Neural cell (in vitro differentiated cells): Measurements from ENCODE around the gene PATZ1. TPM values are rescaled to one million over a fixed set of nuclear protein-coding genes. Genes with fewer than 3 reads are reported as not detected.
A peak's percentile ranks its signal among the peaks of the same experiment; 100 is the strongest.
"Not testable (repeated sequence)": the region's sequence is repeated elsewhere in the genome, so short reads cannot be mapped to it uniquely, and the experiment has no call there.

Experiments
- H2AFZ ChIP-seq: fragments of 200-600, 300-800 bp; sonication (generic), shearing (Covaris generic); 2 replicates; pipeline ENCODE4 v1.6.0; 2014; ENCODE audit warnings: low read depth, mild to moderate bottlenecking, antibody characterized with exemption, low read length, moderate library complexity
- H3F3A ChIP-seq: fragments of 200-600 bp; shearing (Covaris generic); 2 replicates; pipeline ENCODE4 v1.6.1; 2016; ENCODE audit warnings: mild to moderate bottlenecking, moderate library complexity, mixed read lengths, antibody characterized with exemption, low read length; ENCODE audit not compliant: insufficient read depth, poor library complexity, severe bottlenecking
- H3K27ac ChIP-seq: fragments of 200-600, 300-800 bp; sonication (generic), shearing (Covaris generic); 2 replicates; pipeline ENCODE4 v1.5.1; 2014; ENCODE audit warnings: mild to moderate bottlenecking, low read length, moderate library complexity
- H3K27me3 ChIP-seq: fragments of 300-800, 200-600 bp; sonication (generic), shearing (Covaris generic); 2 replicates; pipeline ENCODE4 v1.6.0; 2014; ENCODE audit warnings: mild to moderate bottlenecking, low read depth, low read length, moderate library complexity; ENCODE audit not compliant: insufficient read depth
- H3K36me3 ChIP-seq: fragments of 300-800, 200-600 bp; sonication (generic), shearing (Covaris generic); 2 replicates; pipeline ENCODE4 v1.5.1; 2014; ENCODE audit warnings: mild to moderate bottlenecking, antibody characterized with exemption, low read length, moderate library complexity; ENCODE audit not compliant: insufficient read depth
- H3K4me2 ChIP-seq: fragments of 300-800, 200-600 bp; sonication (generic), shearing (Covaris generic); 2 replicates; pipeline ENCODE4 v1.6.0; 2014; ENCODE audit warnings: mild to moderate bottlenecking, low read length
- H3K4me3 ChIP-seq: fragments of 300-800, 200-600 bp; sonication (generic), shearing (Covaris generic); 2 replicates; pipeline ENCODE4 v1.5.1; 2014; ENCODE audit warnings: mild to moderate bottlenecking, low read length, moderate library complexity
- H3K79me2 ChIP-seq: fragments of 200-600 bp; shearing (Covaris generic); replicated peaks from 2 replicates; pipeline ENCODE4 v1.6.0; 2014; ENCODE audit warnings: mild to moderate bottlenecking, low read length, moderate library complexity; ENCODE audit not compliant: insufficient read depth
- H3K9ac ChIP-seq: fragments of 300-800, 200-600 bp; sonication (generic), shearing (Covaris generic); 2 replicates; pipeline ENCODE4 v1.6.1; 2016; ENCODE audit warnings: mild to moderate bottlenecking, low read length, mixed read lengths
- H3K9me2 ChIP-seq: fragments of 200-600 bp; shearing (Covaris generic); 2 replicates; pipeline ENCODE4 v1.6.1; 2016; ENCODE audit warnings: mild to moderate bottlenecking, low read length, mixed read lengths; ENCODE audit not compliant: insufficient read depth
- H3K9me3 ChIP-seq: fragments of 200-600, 300-800 bp; sonication (generic), shearing (Covaris generic); 2 replicates; pipeline ENCODE4 v1.6.1; 2016; ENCODE audit warnings: mild to moderate bottlenecking, mixed run types, low read length, moderate library complexity, mixed read lengths
- H4K20me1 ChIP-seq: fragments of 200-600 bp; shearing (Covaris generic); 2 replicates; pipeline ENCODE4 v1.6.1; 2016; ENCODE audit warnings: mild to moderate bottlenecking, mixed run types; ENCODE audit not compliant: insufficient read depth
- EP300 ChIP-seq: fragments of 450-650 bp; conservative IDR thresholded peaks from 2 replicates; pipeline ENCODE4 v1.6.1; 2014; ENCODE audit warnings: antibody characterized with exemption, mild to moderate bottlenecking, moderate library complexity; ENCODE audit not compliant: poor library complexity, severe bottlenecking
- EZH2 ChIP-seq: fragments of 200-600, 300-800 bp; shearing (Covaris generic), sonication (generic); IDR thresholded peaks from 2 replicates; pipeline ENCODE4 v1.6.1; 2014; ENCODE audit warnings: antibody characterized with exemption, low read length, borderline replicate concordance, mild to moderate bottlenecking; ENCODE audit not compliant: insufficient read depth, poor library complexity, severe bottlenecking
- POLR2AphosphoS5 ChIP-seq: IDR thresholded peaks from 2 replicates; pipeline ENCODE4 v1.6.1; 2012
- RAD21 ChIP-seq: fragments of 450-650 bp; conservative IDR thresholded peaks from 2 replicates; pipeline ENCODE4 v1.6.1; 2014; ENCODE audit warnings: antibody characterized with exemption, mild to moderate bottlenecking, moderate library complexity
- SMC3 ChIP-seq: fragments of 450-650 bp; conservative IDR thresholded peaks from 2 replicates; pipeline ENCODE4 v1.6.1; 2014; ENCODE audit warnings: antibody characterized with exemption, mild to moderate bottlenecking, moderate library complexity; ENCODE audit not compliant: poor library complexity
- TAF1 ChIP-seq: IDR thresholded peaks from 2 replicates; pipeline ENCODE4 v1.6.1; 2012; ENCODE audit warnings: low read depth
- polyA plus RNA-seq: library from polyadenylated mRNA; depleted of rRNA; stranded (reverse); fragments of >200 nt; gene quantifications from 2 replicates; pipeline ENCODE4 v1.2.3, GENCODE V29; 2014
- TF ChIP-seq, protein P1 (sequence below): fragments of 450-650 bp; IDR thresholded peaks from 2 replicates; pipeline ENCODE4 v1.5.1; 2014; ENCODE audit warnings: antibody characterized with exemption, mild to moderate bottlenecking, moderate library complexity; ENCODE audit not compliant: poor library complexity, severe bottlenecking
- TF ChIP-seq, protein P2 (sequence below): IDR thresholded peaks from 2 replicates; pipeline ENCODE4 v1.6.1; 2012; ENCODE audit warnings: borderline replicate concordance

Gene PATZ1
- polyA plus RNA-seq, 1 donor from 2014 or later, result 33.5 TPM

DNA sequence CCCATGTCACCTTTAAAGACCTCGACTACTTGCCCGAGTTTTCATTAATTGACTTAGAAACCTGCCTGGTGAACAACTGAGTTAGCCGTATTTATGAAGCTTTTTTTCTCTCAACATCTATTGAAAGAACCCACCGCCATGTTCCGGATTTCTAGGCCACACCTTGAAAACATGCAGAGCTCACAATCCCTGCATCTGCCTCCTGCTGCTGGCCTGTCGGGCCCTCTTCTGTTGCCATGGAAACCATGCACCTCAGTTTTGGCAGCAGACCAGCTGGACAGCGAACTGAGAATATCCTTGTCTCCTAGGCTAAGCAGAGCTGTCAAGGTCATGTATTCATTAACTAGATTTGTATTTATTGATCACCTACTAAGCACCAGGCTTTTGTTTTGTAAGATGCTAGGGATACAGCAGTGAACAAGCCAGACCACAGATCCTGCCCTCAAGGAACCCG, 4.3 kb upstream of the PATZ1 start:
- H3K9me3 ChIP-seq, result no peaks in the 10 kb centered on the region
- no peaks in the 10 kb centered on the region for H3K27me3 ChIP-seq
- no peak overlapping the region for H3K4me2 ChIP-seq
- H2AFZ ChIP-seq, result no peak overlapping the region
- H3K4me3 ChIP-seq, result no peak overlapping the region
- H3F3A ChIP-seq, result no peaks in the 10 kb centered on the region
- no peak overlapping the region for H3K27ac ChIP-seq
- no peak for TF ChIP-seq SMC3
- TF ChIP-seq EP300, result no peak
- TF ChIP-seq RAD21, result no peak
- no peak for TF ChIP-seq TAF1
- no peak for TF ChIP-seq EZH2
- TF ChIP-seq POLR2AphosphoS5, result no peak
- TF ChIP-seq, protein P1, sequence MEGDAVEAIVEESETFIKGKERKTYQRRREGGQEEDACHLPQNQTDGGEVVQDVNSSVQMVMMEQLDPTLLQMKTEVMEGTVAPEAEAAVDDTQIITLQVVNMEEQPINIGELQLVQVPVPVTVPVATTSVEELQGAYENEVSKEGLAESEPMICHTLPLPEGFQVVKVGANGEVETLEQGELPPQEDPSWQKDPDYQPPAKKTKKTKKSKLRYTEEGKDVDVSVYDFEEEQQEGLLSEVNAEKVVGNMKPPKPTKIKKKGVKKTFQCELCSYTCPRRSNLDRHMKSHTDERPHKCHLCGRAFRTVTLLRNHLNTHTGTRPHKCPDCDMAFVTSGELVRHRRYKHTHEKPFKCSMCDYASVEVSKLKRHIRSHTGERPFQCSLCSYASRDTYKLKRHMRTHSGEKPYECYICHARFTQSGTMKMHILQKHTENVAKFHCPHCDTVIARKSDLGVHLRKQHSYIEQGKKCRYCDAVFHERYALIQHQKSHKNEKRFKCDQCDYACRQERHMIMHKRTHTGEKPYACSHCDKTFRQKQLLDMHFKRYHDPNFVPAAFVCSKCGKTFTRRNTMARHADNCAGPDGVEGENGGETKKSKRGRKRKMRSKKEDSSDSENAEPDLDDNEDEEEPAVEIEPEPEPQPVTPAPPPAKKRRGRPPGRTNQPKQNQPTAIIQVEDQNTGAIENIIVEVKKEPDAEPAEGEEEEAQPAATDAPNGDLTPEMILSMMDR, result no peak
- no peaks in the 10 kb centered on the region for H4K20me1 ChIP-seq
- H3K9me2 ChIP-seq, result no peaks in the 10 kb centered on the region
- H3K79me2 ChIP-seq, result no peaks in the 10 kb centered on the region
- no peak overlapping the region for H3K9ac ChIP-seq
- H3K36me3 ChIP-seq, result no peaks in the 10 kb centered on the region

DNA sequence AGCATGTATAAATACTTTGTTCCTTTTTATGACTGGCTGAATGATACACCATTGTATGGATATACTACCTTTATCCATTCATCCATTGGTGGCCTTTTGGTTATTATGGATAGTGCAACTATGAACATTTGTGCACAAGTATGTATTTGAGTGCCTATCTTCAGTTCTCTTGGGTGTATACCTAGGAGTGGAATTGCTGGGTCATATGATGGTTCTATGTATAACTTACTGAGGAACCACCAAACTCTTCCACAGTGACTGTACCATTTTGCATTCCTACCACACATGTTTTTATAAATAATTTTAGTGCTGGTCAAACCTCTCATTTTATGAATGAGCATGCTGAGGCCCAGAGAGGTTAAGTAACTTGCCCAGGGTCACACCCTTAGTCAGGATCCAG, 3.8 kb upstream of the PATZ1 start:
- H3K9me2 ChIP-seq, result no peaks in the 10 kb centered on the region
- no peak overlapping the region for H3K4me2 ChIP-seq
- H3K9ac ChIP-seq, result no peak overlapping the region
- H4K20me1 ChIP-seq, result no peaks in the 10 kb centered on the region
- TF ChIP-seq, protein P1, result no peak
- no peaks in the 10 kb centered on the region for H3F3A ChIP-seq
- H3K79me2 ChIP-seq, result peaks cover 3% of the 10 kb centered on the region
- no peak overlapping the region for H3K27ac ChIP-seq
- H3K36me3 ChIP-seq, result no peaks in the 10 kb centered on the region
- no peaks in the 10 kb centered on the region for H3K27me3 ChIP-seq
- H2AFZ ChIP-seq, result no peak overlapping the region
- no peak overlapping the region for H3K4me3 ChIP-seq
- H3K9me3 ChIP-seq, result no peaks in the 10 kb centered on the region

DNA sequence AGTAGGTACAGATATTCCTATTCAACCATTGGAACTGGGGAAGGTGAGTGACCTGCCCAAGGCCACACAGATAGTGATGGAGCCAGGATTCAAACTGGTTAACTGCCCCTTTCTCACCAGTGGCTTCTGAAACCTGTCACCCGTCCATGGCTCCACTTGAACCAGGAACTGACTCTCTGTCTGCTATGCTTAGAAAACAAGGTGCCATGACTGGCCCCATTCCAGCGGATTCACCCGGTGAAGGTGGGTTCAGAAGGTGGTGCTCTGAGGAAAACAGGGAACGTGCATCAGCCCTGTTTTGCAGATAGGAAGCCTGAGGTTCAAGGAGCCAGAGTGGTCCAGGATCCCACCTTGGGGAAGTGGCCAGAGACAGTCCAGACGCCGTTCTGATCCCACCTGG, 2.6 kb upstream of the PATZ1 start:
- Histone ChIP-seq H3F3A (no peaks in the 10 kb centered on the region), H3K27ac (no peak overlapping the region), H3K9ac (no peak overlapping the region), H3K79me2 (peaks cover 15% of the 10 kb centered on the region), H3K9me3 (no peaks in the 10 kb centered on the region), H3K9me2 (no peaks in the 10 kb centered on the region), H3K36me3 (no peaks in the 10 kb centered on the region), H3K4me2 (no peak overlapping the region), H4K20me1 (no peaks in the 10 kb centered on the region), H2AFZ (no peak overlapping the region), H3K4me3 (no peak overlapping the region), H3K27me3 (no peaks in the 10 kb centered on the region)
- no peak for TF ChIP-seq RAD21
- TF ChIP-seq, protein P2, sequence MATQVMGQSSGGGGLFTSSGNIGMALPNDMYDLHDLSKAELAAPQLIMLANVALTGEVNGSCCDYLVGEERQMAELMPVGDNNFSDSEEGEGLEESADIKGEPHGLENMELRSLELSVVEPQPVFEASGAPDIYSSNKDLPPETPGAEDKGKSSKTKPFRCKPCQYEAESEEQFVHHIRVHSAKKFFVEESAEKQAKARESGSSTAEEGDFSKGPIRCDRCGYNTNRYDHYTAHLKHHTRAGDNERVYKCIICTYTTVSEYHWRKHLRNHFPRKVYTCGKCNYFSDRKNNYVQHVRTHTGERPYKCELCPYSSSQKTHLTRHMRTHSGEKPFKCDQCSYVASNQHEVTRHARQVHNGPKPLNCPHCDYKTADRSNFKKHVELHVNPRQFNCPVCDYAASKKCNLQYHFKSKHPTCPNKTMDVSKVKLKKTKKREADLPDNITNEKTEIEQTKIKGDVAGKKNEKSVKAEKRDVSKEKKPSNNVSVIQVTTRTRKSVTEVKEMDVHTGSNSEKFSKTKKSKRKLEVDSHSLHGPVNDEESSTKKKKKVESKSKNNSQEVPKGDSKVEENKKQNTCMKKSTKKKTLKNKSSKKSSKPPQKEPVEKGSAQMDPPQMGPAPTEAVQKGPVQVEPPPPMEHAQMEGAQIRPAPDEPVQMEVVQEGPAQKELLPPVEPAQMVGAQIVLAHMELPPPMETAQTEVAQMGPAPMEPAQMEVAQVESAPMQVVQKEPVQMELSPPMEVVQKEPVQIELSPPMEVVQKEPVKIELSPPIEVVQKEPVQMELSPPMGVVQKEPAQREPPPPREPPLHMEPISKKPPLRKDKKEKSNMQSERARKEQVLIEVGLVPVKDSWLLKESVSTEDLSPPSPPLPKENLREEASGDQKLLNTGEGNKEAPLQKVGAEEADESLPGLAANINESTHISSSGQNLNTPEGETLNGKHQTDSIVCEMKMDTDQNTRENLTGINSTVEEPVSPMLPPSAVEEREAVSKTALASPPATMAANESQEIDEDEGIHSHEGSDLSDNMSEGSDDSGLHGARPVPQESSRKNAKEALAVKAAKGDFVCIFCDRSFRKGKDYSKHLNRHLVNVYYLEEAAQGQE, result no peak

DNA sequence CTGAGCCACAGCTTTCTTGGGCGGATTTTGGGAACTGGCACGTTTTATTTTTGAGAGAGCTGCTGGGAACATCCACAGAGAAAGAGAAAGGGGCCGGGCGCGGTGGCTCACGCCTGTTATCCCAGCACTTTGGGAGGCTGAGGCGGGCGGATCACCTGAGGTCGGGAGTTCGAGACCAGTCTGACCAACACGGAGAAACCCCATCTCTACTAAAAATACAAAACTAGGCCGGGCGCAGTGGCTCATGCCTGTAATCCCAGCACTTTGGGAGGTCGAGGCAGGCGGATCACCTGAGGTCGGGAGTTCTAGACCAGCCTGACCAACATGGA, 1.8 kb upstream of the PATZ1 start:
- H3K27me3 ChIP-seq, H3K9me2 ChIP-seq, H2AFZ ChIP-seq, H3K36me3 ChIP-seq, H3K9me3 ChIP-seq, H4K20me1 ChIP-seq, H3F3A ChIP-seq: not testable (repeated sequence)
- Histone ChIP-seq H3K4me2 (peak overlapping the region; percentile 69), H3K27ac (peak overlapping the region; percentile 91), H3K79me2 (peaks cover 23% of the 10 kb centered on the region), H3K4me3 (peak overlapping the region; percentile 92), H3K9ac (peak overlapping the region; percentile 90)
